ENCODE measurements around the gene HCAR2. TPM values are rescaled to one million over a fixed set of nuclear protein-coding genes. Genes with fewer than 3 reads are reported as not detected.
"Not testable (repeated sequence)": the region's sequence is repeated elsewhere in the genome, so short reads cannot be mapped to it uniquely, and the experiment has no call there.

HCAR2 gene
- total and polyA plus RNA-seq, 8 donors = 0.18 to 8.2 (median 2.6) TPM; not detected in 3

DNA sequence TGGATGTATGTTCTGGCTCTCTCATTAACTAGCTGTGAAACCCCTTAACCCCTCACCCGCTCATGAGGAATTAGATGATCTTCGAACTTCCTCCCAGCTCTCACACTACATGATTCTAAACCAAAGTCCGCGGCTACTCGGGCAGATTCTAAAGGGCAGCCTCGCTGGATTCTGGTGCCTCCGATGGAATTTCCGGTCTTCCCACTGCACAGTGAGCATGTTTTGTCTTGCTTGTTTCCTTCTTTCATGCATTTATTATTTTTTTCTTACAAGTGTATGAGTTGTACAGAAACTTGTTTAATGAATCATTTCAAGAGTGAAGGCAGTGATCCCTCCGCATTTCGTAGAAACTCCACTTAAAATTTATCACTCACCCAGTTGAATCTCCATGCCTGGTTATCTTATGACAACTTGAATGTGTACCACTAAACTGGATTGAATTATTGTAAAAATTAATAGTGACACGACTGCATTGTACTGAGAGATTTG lies 17.9 kb upstream of the HCAR2 start:
- Histone ChIP-seq H3K9me3 (no peaks in the 10 kb centered on the region), H3K4me1 (peaks cover 0 to 18% (median 8%) of the 10 kb centered on the region in 4 donors), H3K27me3 (no peaks in the 10 kb centered on the region), H3K4me3 (no peak overlapping the region), H3K36me3 (no peaks in the 10 kb centered on the region), H3K27ac (peak overlapping the region in 1 of 5 donors; percentile 33)
- intact Hi-C loops (cut with DNase I; ENCODE audit: low total_unique reads) = no loop called here
- TF ChIP-seq EP300 (IDR thresholded peaks at IDR 0.05) (no peak), POLR2A (IDR thresholded peaks at IDR 0.05) (no peak)
- TF ChIP-seq, protein P1, sequence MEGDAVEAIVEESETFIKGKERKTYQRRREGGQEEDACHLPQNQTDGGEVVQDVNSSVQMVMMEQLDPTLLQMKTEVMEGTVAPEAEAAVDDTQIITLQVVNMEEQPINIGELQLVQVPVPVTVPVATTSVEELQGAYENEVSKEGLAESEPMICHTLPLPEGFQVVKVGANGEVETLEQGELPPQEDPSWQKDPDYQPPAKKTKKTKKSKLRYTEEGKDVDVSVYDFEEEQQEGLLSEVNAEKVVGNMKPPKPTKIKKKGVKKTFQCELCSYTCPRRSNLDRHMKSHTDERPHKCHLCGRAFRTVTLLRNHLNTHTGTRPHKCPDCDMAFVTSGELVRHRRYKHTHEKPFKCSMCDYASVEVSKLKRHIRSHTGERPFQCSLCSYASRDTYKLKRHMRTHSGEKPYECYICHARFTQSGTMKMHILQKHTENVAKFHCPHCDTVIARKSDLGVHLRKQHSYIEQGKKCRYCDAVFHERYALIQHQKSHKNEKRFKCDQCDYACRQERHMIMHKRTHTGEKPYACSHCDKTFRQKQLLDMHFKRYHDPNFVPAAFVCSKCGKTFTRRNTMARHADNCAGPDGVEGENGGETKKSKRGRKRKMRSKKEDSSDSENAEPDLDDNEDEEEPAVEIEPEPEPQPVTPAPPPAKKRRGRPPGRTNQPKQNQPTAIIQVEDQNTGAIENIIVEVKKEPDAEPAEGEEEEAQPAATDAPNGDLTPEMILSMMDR (IDR thresholded peaks at IDR 0.05) = no peak
- WGBS, 5 donors = 66 to 81% (median 77%) methylated on average over 11 of the region's 11 CpGs
- DNase-seq = no peak

DNA sequence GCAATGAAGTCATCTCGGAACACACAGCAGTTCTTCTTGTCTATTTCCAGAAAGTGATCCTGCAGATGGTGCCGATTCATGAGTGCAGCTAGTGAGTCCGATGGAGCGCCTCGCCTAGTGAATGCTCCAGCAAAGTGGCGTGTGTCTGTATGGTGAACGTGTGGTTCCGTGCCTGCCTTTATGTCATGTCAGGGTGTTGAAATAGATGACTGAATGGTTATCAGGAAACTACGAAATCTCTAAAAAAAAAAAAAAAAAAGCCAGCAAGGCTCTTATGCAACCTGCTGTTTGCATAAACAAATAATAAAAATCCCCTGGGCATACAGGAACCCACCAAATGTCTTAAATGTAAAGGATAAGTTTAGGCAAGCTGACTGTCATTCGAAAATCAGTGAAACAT lies 13.5 kb upstream of the HCAR2 start, which contains the start of gene HCAR3:
Gene HCAR3, minus strand, starts transcription at position 154 of the 400 bp plus-strand sequence. Its CDS starts 74 bp downstream, at position 80.
- DNase-seq; H3K4me3 ChIP-seq; H3K4me1 ChIP-seq; H3K36me3 ChIP-seq; H3K9me3 ChIP-seq; H3K27me3 ChIP-seq; H3K27ac ChIP-seq; intact Hi-C loops (cut with DNase I; ENCODE audit: low total_unique reads): not testable (repeated sequence)
- 75 to 86% (median 84%) methylated on average over 10 of the region's 10 CpGs for WGBS, 5 donors

DNA sequence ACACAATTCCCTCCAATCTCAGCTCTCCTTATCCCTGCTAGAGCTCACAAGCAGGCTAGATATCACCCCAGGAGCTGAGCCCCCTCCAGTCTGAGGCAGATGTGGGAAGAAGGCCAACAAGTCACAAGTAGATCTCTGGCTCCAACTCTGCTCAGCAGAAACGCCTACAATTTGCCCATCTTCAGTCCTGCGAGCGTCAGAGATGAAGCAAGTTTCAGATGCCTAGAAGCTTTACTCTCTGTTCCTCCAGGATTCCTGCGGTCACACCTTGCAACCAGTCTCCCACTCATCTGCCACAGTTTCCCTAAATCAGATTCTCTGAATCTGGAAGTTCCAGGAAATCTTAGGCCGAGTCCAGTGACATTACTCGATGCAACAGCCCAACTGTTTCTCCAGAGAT lies 12.1 kb upstream of the HCAR2 start:
- H3K36me3 ChIP-seq; intact Hi-C loops (cut with DNase I; ENCODE audit: low total_unique reads); H3K9me3 ChIP-seq; H3K27ac ChIP-seq; DNase-seq; H3K27me3 ChIP-seq; H3K4me1 ChIP-seq; H3K4me3 ChIP-seq: not testable (repeated sequence)
- 71 to 85% (median 76%) methylated on average over 6 of the region's 6 CpGs for WGBS, 5 donors

DNA sequence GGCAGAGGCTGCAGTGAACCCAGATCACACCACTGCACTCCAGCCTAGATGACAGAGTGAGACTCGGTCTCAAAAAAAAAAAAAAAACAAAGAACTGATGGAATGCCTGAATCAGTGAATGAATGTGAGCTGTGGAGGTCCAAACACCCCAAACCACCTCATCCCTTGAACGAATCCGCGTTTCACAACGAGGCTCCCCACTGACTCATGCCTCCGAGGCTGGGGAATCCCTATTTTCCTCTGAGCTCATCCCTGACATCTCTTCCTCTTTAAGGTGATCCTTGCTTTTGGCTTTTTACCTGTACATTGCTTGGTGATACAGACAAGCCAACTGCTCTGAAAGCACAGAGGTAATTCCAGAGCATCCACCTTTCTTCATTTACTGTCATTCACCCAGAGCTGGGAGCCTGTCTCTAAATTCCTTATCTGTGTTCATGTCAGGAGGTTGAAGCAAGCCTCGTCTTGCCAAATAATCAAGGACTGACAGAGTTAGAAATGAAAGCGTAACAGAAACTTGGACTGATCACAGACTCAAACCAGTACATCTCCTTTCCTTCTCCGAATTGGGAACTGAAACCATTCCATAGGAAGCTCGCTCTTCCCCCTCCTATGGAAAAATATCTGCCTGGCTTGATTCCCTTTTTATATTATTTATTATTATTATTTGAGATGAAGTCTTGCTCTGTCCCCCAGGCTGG lies 10.5 kb upstream of the HCAR2 start:
- H3K4me3 ChIP-seq; DNase-seq; H3K27me3 ChIP-seq; H3K4me1 ChIP-seq; H3K36me3 ChIP-seq; H3K9me3 ChIP-seq; intact Hi-C loops (cut with DNase I; ENCODE audit: low total_unique reads); H3K27ac ChIP-seq: not testable (repeated sequence)
- WGBS, 5 donors = 61 to 81% (median 67%) methylated on average over 3 to 4 of the region's 10 CpGs

DNA sequence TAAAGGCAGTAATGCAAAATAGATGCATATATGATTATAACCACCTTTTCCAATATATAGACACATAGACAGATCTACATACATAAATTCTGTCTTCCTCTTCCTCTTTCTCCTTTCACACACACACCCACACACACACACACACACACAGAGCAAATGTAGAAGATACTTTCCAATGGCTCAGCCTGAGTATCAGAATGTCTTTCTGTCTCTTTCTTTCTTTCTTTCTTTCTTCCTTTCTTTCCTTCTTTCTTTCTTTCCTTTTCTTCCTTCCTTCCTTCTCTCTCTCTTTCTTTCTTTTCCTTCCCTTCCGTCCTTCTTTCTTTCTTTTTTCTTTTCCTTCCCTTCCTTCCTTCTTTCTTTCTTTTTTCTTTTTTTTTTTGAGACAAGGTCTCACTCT lies 8.1 kb upstream of the HCAR2 start:
- H3K4me3 ChIP-seq; intact Hi-C loops (cut with DNase I; ENCODE audit: low total_unique reads); DNase-seq; H3K36me3 ChIP-seq; H3K4me1 ChIP-seq; H3K27me3 ChIP-seq; H3K27ac ChIP-seq; H3K9me3 ChIP-seq: not testable (repeated sequence)
- WGBS, 5 donors = 76 to 91% (median 79%) methylated on average over 1 of the region's 1 CpG

DNA sequence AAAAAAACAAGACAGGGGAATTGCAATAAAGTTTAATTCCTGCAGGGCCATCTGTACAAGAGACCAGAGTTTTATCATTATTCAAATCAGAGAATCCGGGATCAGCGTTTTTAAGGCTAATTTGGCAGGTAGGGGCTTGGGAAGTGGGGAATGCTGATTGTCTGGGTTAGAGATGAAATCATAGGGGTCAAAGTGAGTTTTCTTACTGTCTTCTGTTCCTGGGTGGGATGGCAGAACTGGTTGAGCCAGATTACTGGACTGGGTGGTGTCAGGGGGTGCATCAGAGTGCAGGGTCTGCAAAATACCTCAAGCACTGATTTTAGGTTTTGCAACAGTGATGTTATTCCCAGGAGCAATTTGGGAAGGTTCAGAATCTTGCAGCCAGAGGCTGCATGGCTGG lies 7.2 kb upstream of the HCAR2 start:
- H3K27ac ChIP-seq; H3K4me1 ChIP-seq; H3K9me3 ChIP-seq; intact Hi-C loops (cut with DNase I; ENCODE audit: low total_unique reads); H3K36me3 ChIP-seq; H3K4me3 ChIP-seq; H3K27me3 ChIP-seq; DNase-seq: not testable (repeated sequence)
- 49 to 75% (median 62%) methylated on average over 2 of the region's 2 CpGs for WGBS, 5 donors

DNA sequence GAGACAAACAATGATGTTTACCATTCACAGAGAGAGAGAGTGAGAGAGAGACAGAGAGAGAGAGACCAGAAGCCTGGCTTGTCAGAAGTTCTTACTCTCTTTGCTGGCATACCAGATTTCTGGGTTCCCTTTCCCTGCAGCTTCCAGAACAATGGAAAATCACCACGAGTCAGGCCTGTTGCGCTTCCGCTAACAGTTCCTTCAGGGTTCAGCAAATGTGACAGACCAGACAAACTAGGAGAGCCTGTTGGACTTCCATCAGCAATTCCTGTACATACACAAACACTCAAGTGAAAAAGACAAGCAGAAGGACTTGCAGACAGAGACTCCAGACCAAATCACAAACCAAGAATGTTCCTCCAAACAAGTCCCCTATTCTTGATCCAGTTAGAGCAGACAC lies 6.1 kb upstream of the HCAR2 start:
- H3K4me1 ChIP-seq; intact Hi-C loops (cut with DNase I; ENCODE audit: low total_unique reads); DNase-seq; H3K27ac ChIP-seq; H3K36me3 ChIP-seq; H3K9me3 ChIP-seq; H3K4me3 ChIP-seq; H3K27me3 ChIP-seq: not testable (repeated sequence)
- WGBS, 5 donors = no CpG with 5 or more reads among the region's 3 CpGs

DNA sequence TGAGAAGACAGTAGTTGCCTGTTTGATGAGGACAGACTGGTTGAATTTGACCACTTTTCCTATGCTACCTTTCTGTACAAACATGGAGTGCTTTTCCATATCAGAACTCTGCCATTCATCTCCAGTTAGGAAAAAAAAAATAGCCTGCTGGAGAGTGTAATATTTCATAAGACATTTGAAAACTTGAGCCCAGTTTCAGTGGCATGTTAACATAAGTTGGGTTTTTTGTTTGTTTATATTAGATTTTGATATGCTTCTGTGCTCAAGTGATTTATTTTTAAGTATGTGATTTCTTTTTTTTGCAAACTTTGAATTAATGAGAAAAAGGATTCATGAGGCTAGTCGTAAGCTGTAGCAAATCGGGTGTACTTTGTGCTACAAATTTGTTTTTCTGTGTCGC lies 684 bp upstream of the HCAR2 start:
- intact Hi-C loops (cut with DNase I; ENCODE audit: low total_unique reads); H3K27me3 ChIP-seq; H3K9me3 ChIP-seq; DNase-seq; H3K27ac ChIP-seq; H3K36me3 ChIP-seq; H3K4me1 ChIP-seq; H3K4me3 ChIP-seq: not testable (repeated sequence)
- 67 to 92% (median 77%) methylated on average over 3 of the region's 3 CpGs for WGBS, 5 donors

DNA sequence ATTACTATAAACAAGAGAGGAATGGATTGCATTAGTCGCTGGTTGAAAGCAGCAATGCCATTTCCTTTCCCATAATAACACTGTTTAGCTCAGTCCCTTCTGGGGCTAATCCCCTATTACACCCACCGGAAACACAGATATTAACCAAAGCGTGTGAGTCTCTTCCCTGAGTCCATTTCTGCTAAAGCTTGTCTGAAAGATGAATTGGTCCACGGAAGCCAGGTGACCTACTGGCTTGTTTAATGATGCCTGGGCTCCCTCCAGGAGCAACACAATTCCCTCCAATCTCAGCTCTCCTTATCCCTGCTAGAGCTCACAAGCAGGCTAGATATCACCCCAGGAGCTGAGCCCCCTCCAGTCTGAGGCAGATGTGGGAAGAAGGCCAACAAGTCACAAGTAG lies 1.7 kb downstream of the HCAR2 start:
- intact Hi-C loops (cut with DNase I; ENCODE audit: low total_unique reads); DNase-seq; H3K4me3 ChIP-seq; H3K4me1 ChIP-seq; H3K27ac ChIP-seq; H3K9me3 ChIP-seq; H3K36me3 ChIP-seq; H3K27me3 ChIP-seq: not testable (repeated sequence)
- 24 to 32% (median 29%) methylated on average over 4 of the region's 4 CpGs for WGBS, 5 donors

DNA sequence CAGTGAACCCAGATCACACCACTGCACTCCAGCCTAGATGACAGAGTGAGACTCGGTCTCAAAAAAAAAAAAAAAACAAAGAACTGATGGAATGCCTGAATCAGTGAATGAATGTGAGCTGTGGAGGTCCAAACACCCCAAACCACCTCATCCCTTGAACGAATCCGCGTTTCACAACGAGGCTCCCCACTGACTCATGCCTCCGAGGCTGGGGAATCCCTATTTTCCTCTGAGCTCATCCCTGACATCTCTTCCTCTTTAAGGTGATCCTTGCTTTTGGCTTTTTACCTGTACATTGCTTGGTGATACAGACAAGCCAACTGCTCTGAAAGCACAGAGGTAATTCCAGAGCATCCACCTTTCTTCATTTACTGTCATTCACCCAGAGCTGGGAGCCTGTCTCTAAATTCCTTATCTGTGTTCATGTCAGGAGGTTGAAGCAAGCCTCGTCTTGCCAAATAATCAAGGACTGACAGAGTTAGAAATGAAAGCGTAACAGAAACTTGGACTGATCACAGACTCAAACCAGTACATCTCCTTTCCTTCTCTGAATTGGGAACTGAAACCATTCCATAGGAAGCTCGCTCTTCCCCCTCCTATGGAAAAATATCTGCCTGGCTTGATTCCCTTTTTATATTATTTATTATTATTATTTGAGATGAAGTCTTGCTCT lies 3.0 kb downstream of the HCAR2 start:
- DNase-seq; intact Hi-C loops (cut with DNase I; ENCODE audit: low total_unique reads): not testable (repeated sequence)

DNA sequence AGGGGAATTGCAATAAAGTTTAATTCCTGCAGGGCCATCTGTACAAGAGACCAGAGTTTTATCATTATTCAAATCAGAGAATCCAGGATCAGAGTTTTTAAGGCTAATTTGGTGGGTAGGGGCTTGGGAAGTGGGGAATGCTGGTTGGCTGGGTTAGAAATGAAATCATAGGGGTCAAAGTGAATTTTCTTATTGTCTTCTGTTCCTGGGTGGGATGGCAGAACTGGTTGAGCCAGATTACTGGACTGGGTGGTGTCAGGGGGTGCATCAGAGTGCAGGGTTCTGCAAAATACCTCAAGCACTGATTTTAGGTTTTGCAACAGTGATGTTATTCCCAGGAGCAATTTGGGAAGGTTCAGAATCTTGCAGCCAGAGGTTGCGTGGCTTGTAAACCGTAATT lies 6.2 kb downstream of the HCAR2 start:
- DNase-seq; H3K27me3 ChIP-seq; intact Hi-C loops (cut with DNase I; ENCODE audit: low total_unique reads); H3K36me3 ChIP-seq; H3K27ac ChIP-seq; H3K4me1 ChIP-seq; H3K4me3 ChIP-seq; H3K9me3 ChIP-seq: not testable (repeated sequence)
- WGBS, 5 donors = 69 to 94% (median 77%) methylated on average over 2 of the region's 2 CpGs

More for the DNA sequence above, 3.0 kb downstream of the HCAR2 start:
- not testable (repeated sequence) for H3K4me1 ChIP-seq, H3K27me3 ChIP-seq, H3K9me3 ChIP-seq, H3K36me3 ChIP-seq, H3K4me3 ChIP-seq, H3K27ac ChIP-seq
- 83 to 100% methylated on average over 2 of the region's 9 CpGs; no CpG with 5 or more reads in 3 of the 5 donors for WGBS, 5 donors
